ENCODE data around the gene WIF1. TPM values are rescaled to one million over a fixed set of nuclear protein-coding genes. Genes with fewer than 3 reads are reported as not detected.

The WIF1 gene
- total and polyA plus RNA-seq, 11 donors, result 0.08 TPM; not detected in 10

DNA sequence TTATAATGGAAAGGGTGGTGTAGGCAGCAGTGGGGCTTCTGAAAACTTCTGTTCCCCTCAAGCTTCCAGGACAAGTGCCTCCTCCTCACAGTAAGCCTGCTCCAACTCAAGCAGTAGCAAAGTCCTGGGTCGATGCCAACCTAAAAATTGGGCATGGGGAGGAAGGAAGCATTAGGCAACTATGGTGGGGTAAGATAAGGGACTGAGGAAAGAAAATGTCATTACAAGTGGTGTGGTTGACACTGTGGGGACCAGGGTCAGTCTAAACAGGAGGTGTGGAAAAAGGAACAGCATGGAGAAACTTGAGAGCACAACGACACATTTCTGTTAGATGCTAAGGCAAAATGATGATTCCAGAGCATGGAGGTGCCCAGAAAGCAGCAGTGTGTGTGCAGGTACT is 34.9 kb downstream of the WIF1 start:
- TF ChIP-seq, protein P1, sequence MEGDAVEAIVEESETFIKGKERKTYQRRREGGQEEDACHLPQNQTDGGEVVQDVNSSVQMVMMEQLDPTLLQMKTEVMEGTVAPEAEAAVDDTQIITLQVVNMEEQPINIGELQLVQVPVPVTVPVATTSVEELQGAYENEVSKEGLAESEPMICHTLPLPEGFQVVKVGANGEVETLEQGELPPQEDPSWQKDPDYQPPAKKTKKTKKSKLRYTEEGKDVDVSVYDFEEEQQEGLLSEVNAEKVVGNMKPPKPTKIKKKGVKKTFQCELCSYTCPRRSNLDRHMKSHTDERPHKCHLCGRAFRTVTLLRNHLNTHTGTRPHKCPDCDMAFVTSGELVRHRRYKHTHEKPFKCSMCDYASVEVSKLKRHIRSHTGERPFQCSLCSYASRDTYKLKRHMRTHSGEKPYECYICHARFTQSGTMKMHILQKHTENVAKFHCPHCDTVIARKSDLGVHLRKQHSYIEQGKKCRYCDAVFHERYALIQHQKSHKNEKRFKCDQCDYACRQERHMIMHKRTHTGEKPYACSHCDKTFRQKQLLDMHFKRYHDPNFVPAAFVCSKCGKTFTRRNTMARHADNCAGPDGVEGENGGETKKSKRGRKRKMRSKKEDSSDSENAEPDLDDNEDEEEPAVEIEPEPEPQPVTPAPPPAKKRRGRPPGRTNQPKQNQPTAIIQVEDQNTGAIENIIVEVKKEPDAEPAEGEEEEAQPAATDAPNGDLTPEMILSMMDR (IDR thresholded peaks at IDR 0.05), result no peak
- TF ChIP-seq POLR2A (IDR thresholded peaks at IDR 0.05), result no peak
- Histone ChIP-seq H3K4me1 (no peaks in the 10 kb centered on the region), H3K9me3 (no peaks in the 10 kb centered on the region), H3K36me3 (no peaks in the 10 kb centered on the region), H3K4me3 (no peak overlapping the region), H3K27me3 (peaks cover 0 to 17% (median 2%) of the 10 kb centered on the region in 9 donors), H3K27ac (no peak overlapping the region)
- ATAC-seq (no peak), DNase-seq (no peak)
- intact Hi-C loops (cut with DNase I), result no loop called here
- 46 to 68% (median 59%) methylated on average over 2 of the region's 2 CpGs for WGBS, 4 donors

DNA sequence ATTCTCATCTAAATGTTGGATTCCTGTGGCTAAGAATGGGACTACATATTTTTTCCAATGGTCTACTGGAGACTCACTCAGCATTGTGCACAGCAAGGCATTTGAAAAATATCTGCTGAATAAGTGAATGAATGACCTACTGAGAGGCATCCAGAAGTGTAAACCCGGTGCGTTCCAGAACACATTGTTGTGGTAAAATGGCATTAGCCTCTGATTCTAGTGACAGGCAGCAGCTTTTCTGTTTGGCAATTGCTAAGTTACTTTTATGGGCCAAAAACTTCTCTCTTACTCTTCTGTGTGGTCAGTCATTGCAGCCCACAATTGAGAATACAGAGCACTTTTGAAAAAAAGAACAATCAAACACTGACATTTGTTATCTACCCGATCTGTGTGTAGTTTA is 36.5 kb downstream of the WIF1 start:
- ATAC-seq (no peak), DNase-seq (no peak)
- Histone ChIP-seq H3K36me3 (no peaks in the 10 kb centered on the region), H3K4me1 (no peaks in the 10 kb centered on the region), H3K9me3 (no peaks in the 10 kb centered on the region), H3K4me3 (no peak overlapping the region), H3K27ac (no peak overlapping the region), H3K27me3 (peaks cover 0 to 16% (median 2%) of the 10 kb centered on the region in 9 donors)
- no peak for TF ChIP-seq POLR2A (IDR thresholded peaks at IDR 0.05)
- TF ChIP-seq, protein P1 (IDR thresholded peaks at IDR 0.05), result no peak
- intact Hi-C loops (cut with DNase I), result no loop called here
- 70 to 81% (median 75%) methylated on average over 3 of the region's 3 CpGs for WGBS, 4 donors

DNA sequence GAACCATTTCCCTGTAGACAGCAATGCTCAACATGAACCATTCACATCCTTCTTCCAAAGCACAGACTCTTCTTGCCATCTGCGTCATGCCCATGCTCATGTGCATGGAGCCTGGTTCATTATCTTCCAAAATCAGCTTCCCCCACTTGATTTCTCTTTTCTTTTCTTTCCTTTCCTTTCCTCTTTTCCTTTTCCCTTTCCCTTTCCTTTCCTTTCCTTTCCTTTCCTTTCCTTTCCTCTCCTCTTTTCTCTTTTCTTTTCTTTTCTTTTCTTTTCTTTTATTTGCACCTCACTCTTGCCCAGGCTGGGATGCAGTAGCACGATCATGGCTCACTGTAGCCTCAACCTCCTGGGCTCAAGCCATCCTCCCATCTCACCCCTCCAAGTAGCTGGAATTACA is 37.5 kb downstream of the WIF1 start:
- ATAC-seq, result no peak
- WGBS, 4 donors, result 89 to 92% (median 90%) methylated on average over 2 of the region's 2 CpGs
- no peak for DNase-seq
- Histone ChIP-seq H3K9me3 (no peaks in the 10 kb centered on the region), H3K36me3 (no peaks in the 10 kb centered on the region), H3K27ac (no peak overlapping the region), H3K4me3 (no peak overlapping the region), H3K4me1 (no peaks in the 10 kb centered on the region), H3K27me3 (peaks cover 0 to 15% (median 2%) of the 10 kb centered on the region in 9 donors)
- intact Hi-C loops (cut with DNase I), result no loop called here
- no peak for TF ChIP-seq POLR2A (IDR thresholded peaks at IDR 0.05)
- TF ChIP-seq, protein P1 (IDR thresholded peaks at IDR 0.05), result no peak

DNA sequence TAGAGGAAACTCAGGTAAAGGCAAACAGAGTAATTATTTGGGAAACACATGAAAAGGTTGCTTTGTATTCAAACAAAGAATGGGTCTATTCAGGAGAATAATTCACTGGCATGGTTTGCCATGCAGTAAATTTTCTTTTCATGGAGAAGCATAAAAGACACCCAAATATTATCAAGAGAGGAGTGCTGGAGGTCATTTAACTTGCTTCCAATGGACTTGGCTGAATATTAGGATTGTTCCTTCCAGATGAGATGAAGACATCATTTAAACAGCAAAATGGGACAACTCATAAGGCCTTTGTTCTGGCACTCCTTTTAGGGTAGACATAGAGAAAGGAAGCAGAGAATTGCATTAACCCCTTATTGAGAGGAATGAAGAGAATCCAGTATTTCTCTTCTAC is 38.7 kb downstream of the WIF1 start:
- Histone ChIP-seq H3K4me3 (no peak overlapping the region), H3K36me3 (no peaks in the 10 kb centered on the region), H3K9me3 (no peaks in the 10 kb centered on the region), H3K4me1 (no peaks in the 10 kb centered on the region), H3K27me3 (peaks cover 0 to 17% (median 2%) of the 10 kb centered on the region in 9 donors), H3K27ac (no peak overlapping the region)
- TF ChIP-seq POLR2A (IDR thresholded peaks at IDR 0.05), result no peak
- TF ChIP-seq, protein P1 (IDR thresholded peaks at IDR 0.05), result no peak
- intact Hi-C loops (cut with DNase I), result no loop called here
- no peak for DNase-seq
- ATAC-seq, result no peak
